ENCODE measurements around the gene GALNT18.

GALNT18 gene

DNA sequence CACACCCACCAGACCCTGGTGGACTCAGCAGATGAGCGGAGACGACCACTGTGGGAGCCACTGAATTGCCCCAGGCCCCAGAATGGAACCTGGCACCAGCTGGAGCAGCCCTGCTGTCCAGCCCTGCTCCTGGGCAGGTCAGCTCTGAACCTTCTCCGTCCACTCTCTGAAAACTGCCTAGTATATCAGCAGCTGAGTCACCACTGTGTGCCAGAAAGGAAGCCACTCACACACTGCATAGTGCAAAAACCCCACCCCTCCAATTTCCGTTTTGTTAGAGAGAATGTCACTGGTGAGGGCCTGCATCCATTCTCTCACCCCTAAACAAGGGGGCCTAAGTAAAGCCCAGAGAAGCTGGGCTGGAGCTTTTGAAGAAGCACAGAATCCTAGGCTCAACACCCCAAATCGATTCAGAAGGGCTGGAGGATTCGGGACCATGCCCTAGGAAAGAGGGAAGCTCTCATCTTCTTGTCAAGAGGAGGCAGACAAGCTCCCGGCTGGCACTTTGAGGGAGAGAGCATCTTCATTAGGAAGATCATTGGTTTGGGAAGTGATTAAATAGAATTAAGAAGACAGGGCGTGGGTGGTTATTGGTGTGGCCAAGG lies 44.5 kb downstream of the GALNT18 start:
- ATAC-seq = no peak
- TF ChIP-seq ISL1 (CRISPR knock-in tag; IDR thresholded peaks at IDR 0.05) = no peak

DNA sequence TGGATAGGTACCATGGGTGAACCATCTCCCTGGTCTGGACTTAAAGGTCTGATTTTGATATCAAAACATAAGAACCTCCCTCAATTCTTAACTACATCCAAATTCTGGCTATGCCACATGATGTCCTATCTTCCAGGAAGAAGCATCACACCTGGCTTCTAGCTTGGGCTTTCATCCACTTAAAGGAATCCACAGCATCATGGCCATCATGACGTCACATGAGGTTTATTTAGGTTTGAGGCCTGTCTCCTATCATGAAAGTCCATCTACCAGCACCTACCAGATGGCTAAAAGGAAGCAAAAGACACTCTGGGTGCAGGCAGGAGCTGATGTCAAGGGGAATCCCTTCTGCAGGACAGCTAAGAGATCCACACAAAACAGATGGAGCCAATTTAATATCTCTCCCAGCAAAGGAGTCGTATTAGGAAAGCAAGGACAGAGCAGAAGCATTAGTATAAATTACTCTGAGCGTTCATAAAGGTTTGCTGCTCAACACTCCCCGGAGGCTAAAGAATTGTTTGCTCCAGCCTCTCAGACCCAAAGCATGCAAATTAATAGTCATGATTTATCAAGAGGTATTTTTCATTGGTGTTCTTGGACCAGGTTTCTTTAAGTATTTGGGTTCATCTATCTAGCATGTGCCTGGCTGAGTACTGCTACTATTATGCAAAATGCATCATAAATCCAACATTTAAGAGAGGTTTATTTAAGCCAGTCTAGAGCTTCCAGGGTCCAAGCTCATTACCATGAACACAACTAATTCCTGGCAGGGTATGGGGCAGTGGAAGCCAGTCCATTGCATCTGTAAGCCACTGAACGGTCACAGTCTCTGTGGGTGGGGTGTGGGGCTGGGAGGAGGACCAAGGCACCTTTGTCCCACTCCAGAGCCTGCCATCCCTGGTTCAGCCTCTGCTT lies 47.2 kb downstream of the GALNT18 start:
- ATAC-seq = no peak

DNA sequence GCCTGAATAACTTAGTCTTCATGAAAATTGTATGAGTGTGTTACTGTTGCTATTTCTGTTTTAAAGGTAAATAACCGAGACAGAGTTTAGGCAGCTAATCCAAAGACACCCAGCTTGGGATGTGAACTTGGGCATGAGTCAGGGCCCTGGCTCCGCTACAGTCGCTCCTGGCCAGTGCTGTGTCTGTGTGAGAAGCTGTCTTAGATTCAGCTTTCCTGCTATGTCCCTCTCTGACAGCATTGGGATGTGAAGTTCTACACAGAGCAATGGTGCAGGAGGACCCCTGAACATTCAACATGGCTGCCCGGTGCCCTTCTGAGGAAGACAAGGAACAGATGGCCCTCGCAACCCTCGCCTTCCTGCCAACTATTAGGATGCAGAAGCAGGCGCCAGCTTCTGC lies 49.4 kb downstream of the GALNT18 start:
- no peak for TF ChIP-seq CSDC2 (CRISPR knock-in tag; IDR thresholded peaks at IDR 0.05)
- no peak for ATAC-seq

More for the DNA sequence above, 47.2 kb downstream of the GALNT18 start:
- TF ChIP-seq OSR1 (CRISPR knock-in tag; IDR thresholded peaks at IDR 0.05) = no peak
- TF ChIP-seq, protein P1, sequence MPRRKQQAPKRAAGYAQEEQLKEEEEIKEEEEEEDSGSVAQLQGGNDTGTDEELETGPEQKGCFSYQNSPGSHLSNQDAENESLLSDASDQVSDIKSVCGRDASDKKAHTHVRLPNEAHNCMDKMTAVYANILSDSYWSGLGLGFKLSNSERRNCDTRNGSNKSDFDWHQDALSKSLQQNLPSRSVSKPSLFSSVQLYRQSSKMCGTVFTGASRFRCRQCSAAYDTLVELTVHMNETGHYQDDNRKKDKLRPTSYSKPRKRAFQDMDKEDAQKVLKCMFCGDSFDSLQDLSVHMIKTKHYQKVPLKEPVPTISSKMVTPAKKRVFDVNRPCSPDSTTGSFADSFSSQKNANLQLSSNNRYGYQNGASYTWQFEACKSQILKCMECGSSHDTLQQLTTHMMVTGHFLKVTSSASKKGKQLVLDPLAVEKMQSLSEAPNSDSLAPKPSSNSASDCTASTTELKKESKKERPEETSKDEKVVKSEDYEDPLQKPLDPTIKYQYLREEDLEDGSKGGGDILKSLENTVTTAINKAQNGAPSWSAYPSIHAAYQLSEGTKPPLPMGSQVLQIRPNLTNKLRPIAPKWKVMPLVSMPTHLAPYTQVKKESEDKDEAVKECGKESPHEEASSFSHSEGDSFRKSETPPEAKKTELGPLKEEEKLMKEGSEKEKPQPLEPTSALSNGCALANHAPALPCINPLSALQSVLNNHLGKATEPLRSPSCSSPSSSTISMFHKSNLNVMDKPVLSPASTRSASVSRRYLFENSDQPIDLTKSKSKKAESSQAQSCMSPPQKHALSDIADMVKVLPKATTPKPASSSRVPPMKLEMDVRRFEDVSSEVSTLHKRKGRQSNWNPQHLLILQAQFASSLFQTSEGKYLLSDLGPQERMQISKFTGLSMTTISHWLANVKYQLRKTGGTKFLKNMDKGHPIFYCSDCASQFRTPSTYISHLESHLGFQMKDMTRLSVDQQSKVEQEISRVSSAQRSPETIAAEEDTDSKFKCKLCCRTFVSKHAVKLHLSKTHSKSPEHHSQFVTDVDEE (CRISPR knock-in tag; IDR thresholded peaks at IDR 0.05) = no peak
- no peak for TF ChIP-seq ZFP30 (CRISPR knock-in tag; IDR thresholded peaks at IDR 0.05)

DNA sequence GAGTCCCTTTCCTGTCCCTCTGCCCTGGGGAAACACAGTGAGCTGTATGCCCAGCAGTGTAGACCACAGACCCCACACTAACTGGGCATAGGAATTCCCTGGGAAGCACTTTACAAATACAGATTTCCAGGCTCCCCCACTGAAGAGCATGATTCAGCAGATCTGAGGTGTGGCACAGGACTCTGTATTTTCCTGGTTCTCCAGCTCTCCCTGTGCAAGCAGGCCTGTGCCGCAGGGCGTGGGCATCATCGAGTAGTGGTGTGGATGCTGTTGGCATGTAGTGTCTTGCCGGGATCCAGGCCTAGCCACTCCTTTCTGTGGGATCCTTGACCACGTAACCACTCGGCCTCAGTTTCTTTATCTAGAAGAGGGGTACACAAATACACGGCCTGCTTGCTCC lies 49.9 kb downstream of the GALNT18 start:
- ATAC-seq = no peak
- TF ChIP-seq ESRRG (CRISPR knock-in tag; IDR thresholded peaks at IDR 0.05) (no peak), SNAI2 (CRISPR knock-in tag; IDR thresholded peaks at IDR 0.05) (no peak), TCF4 (CRISPR knock-in tag; IDR thresholded peaks at IDR 0.05; ENCODE audit: borderline replicate concordance) (no peak), TOX (CRISPR knock-in tag; IDR thresholded peaks at IDR 0.05; ENCODE audit: borderline replicate concordance) (no peak), ZFP30 (CRISPR knock-in tag; IDR thresholded peaks at IDR 0.05) (no peak), ZNF70 (CRISPR knock-in tag; IDR thresholded peaks at IDR 0.05) (no peak), ISL1 (CRISPR knock-in tag; IDR thresholded peaks at IDR 0.05) (no peak), BACH2 (CRISPR knock-in tag; IDR thresholded peaks at IDR 0.05; ENCODE audit: borderline replicate concordance) (no peak), ZC3H10 (CRISPR knock-in tag; IDR thresholded peaks at IDR 0.05) (no peak), RARB (CRISPR knock-in tag; IDR thresholded peaks at IDR 0.05) (no peak)
- TF ChIP-seq, protein P2, sequence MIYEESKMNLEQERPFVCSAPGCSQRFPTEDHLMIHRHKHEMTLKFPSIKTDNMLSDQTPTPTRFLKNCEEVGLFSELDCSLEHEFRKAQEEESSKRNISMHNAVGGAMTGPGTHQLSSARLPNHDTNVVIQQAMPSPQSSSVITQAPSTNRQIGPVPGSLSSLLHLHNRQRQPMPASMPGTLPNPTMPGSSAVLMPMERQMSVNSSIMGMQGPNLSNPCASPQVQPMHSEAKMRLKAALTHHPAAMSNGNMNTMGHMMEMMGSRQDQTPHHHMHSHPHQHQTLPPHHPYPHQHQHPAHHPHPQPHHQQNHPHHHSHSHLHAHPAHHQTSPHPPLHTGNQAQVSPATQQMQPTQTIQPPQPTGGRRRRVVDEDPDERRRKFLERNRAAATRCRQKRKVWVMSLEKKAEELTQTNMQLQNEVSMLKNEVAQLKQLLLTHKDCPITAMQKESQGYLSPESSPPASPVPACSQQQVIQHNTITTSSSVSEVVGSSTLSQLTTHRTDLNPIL (CRISPR knock-in tag; IDR thresholded peaks at IDR 0.05; ENCODE audit: low read depth) = no peak

DNA sequence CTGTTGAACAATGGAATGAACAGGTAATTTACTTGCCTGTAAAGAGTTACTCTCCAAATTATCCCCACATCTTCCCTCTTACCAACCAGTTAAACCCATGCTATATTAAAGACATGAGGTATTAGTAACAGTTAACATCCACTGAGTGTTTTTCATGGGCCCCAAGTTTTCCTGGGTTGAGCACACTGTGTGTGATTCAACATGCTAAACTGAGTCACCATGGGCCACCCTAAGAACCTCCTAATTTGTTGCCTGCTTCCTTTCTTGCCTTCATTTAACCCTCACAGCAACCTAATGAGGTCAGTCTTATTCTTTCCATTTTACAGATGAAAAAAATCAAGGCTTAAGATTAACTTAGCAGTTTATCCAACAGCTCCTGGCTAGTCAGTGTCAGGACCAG lies 51.0 kb downstream of the GALNT18 start:
- TF ChIP-seq ZNF565 (CRISPR knock-in tag; conservative IDR thresholded peaks at IDR 0.05; ENCODE audit: low read depth) (no peak), ZNF70 (CRISPR knock-in tag; IDR thresholded peaks at IDR 0.05) (no peak)
- no peak for ATAC-seq

DNA sequence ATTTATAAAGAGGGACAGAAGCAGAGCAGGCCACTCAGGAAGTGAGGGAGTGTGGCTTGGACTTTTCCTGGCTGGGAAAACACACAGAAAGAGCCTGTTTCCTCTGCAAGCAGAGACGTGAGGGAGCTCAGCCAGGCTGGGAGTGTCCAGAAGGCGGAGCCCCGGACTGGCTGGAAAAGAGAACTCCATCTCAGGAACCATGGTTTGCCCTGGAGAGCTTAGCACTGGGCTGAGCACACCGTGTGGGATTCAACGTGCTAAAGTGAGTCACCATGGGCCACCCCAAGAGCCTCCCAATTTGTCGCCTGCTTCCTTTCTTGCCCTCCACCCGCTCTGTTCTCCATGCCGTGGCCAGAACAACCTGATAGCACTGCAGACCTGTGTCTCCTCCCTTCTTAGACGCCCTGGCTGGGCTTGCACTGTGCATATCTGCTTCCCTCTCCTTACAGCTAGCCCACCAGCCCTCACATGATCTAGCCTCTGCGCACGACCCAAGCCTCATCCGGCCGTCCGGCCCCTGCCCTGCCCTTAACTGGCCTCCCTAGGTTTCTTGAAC lies 51.8 kb downstream of the GALNT18 start:
- no peak for TF ChIP-seq ZNF565 (CRISPR knock-in tag; conservative IDR thresholded peaks at IDR 0.05; ENCODE audit: low read depth)
- no peak for TF ChIP-seq ZFP30 (CRISPR knock-in tag; IDR thresholded peaks at IDR 0.05)
- TF ChIP-seq ZNF70 (CRISPR knock-in tag; IDR thresholded peaks at IDR 0.05) = no peak
- no peak for TF ChIP-seq ZFP3 (CRISPR knock-in tag; IDR thresholded peaks at IDR 0.05)
- no peak for TF ChIP-seq ZNF8 (CRISPR knock-in tag; IDR thresholded peaks at IDR 0.05)
- no peak for TF ChIP-seq CSDC2 (CRISPR knock-in tag; IDR thresholded peaks at IDR 0.05)
- TF ChIP-seq, protein P1 (CRISPR knock-in tag; IDR thresholded peaks at IDR 0.05) = no peak
- no peak for TF ChIP-seq RARB (CRISPR knock-in tag; IDR thresholded peaks at IDR 0.05)
- no peak for TF ChIP-seq ZC3H10 (CRISPR knock-in tag; IDR thresholded peaks at IDR 0.05)
- TF ChIP-seq SNAI2 (CRISPR knock-in tag; IDR thresholded peaks at IDR 0.05) = no peak
- ATAC-seq = no peak; the same call in 2 of the 3 replicates

Data from SK-N-SH treated with all-trans-retinoic acid at 6 μM for 48 hours (cell line).